Endodermal cell (in vitro differentiated cells): ENCODE data around the gene UBQLN2. TPM values are rescaled to one million over a fixed set of nuclear protein-coding genes. Genes with fewer than 3 reads are reported as not detected.

ENCODE experiments used
- DNase-seq: peaks from one replicate; pipeline ENCODE4 v3.0.0-alpha.2; 2017
- H3K27ac ChIP-seq: 2 replicates; pipeline ENCODE4 v1.5.1; 2013; ENCODE audit warnings: mild to moderate bottlenecking, low read depth, low read length, moderate library complexity
- H3K27me3 ChIP-seq: 2 replicates; pipeline ENCODE4 v1.6.1; 2013; ENCODE audit warnings: mild to moderate bottlenecking, low read length, moderate library complexity; ENCODE audit not compliant: insufficient read depth, control insufficient read depth, poor library complexity, severe bottlenecking
- H3K36me3 ChIP-seq: 2 replicates; pipeline ENCODE4 v1.7.0; 2013; ENCODE audit warnings: mild to moderate bottlenecking, low read length, moderate library complexity; ENCODE audit not compliant: control insufficient read depth, insufficient read depth
- H3K4me1 ChIP-seq: one replicate; pipeline ENCODE4 v1.7.0; 2013; ENCODE audit warnings: low read length; ENCODE audit not compliant: control insufficient read depth, insufficient read depth
- H3K4me3 ChIP-seq: 2 replicates; pipeline ENCODE4 v1.5.1; 2013; ENCODE audit warnings: mild to moderate bottlenecking, low read length, moderate library complexity
- H3K9ac ChIP-seq: 2 replicates; pipeline ENCODE4 v1.6.1; 2013; ENCODE audit warnings: mild to moderate bottlenecking, low read length, moderate library complexity; ENCODE audit not compliant: poor library complexity, severe bottlenecking; ENCODE audit errors: extremely low read depth
- H3K9me3 ChIP-seq: 2 replicates; pipeline ENCODE4 v1.6.1; 2013; ENCODE audit warnings: mild to moderate bottlenecking, low read length, moderate library complexity; ENCODE audit not compliant: control insufficient read depth
- H3K27ac Mint-ChIP-seq: 2 replicates; pipeline ENCODE4 v1.8.0; 2020; ENCODE audit warnings: mixed read lengths
- H3K27me3 Mint-ChIP-seq: 2 replicates; pipeline ENCODE4 v1.8.0; 2021; ENCODE audit warnings: mild to moderate bottlenecking, mixed read lengths; ENCODE audit not compliant: insufficient read depth
- H3K36me3 Mint-ChIP-seq: 2 replicates; pipeline ENCODE4 v1.8.0; 2020; ENCODE audit warnings: low read depth, mixed read lengths
- H3K4me1 Mint-ChIP-seq: 2 replicates; pipeline ENCODE4 v1.8.0; 2020; ENCODE audit warnings: mixed read lengths
- H3K4me3 Mint-ChIP-seq: 2 replicates; pipeline ENCODE4 v1.8.0; 2020; ENCODE audit warnings: mild to moderate bottlenecking, moderate library complexity, mixed read lengths
- H3K9me3 Mint-ChIP-seq: 2 replicates; pipeline ENCODE4 v1.8.0; 2020; ENCODE audit warnings: mild to moderate bottlenecking, mixed read lengths
- WGBS, 2 experiments: methylation state at CpG; one replicate each; pipeline versions ENCODE4 v1.1.5 to v1.1.7; 2013; ENCODE audit warnings: missing lambda C conversion rate in 2 of 2, mixed read lengths in 1 of 2; ENCODE audit not compliant: insufficient coverage in 1 of 2, insufficient read length in 1 of 2; 5-methylcytosine and 5-hydroxymethylcytosine counted together
- total RNA-seq, 2 donors: library from RNA; stranded (reverse); fragmentation: NEBNext Ultra II Directional in 1 of 2; extraction: Animal tissue kit (Norgen Biotek cat#: 25700) in 1 of 2; gene quantifications; 2 replicates in 1 of 2; 3 replicates in 1 of 2; pipeline ENCODE4 v1.2.1, GENCODE V29; 2021
- TF ChIP-seq, protein P1 (sequence below): fragments of 200-600 bp; sonication (generic); conservative IDR thresholded peaks from 2 replicates; pipeline ENCODE4 v1.5.0; 2021; ENCODE audit warnings: antibody characterized with exemption, mild to moderate bottlenecking

Gene UBQLN2
- total RNA-seq, 2 donors from 2014 or later: 28.9 to 31.3 TPM

DNA sequence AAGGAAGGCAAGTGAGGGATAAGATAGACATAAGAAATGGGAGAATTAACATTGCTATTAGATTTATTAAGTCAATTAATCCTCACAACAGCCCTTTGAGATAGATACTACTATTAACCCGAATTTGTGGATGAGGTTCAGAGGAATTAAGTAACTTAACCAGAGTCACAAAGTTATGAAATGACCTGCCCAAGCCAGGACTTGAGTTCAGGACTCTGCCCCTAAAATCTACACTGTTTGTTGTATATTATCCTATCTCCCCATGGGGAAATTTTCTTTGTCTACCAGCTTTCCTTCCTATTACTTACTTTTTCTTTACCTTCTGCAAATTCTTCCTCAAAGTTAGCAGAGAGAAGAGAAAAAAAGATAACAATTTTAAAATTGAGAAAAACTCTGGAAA, 33.4 kb upstream of the UBQLN2 start:
- Histone ChIP-seq H3K9me3 (no peaks in the 10 kb centered on the region), H3K4me1 (no peaks in the 10 kb centered on the region), H3K36me3 (no peaks in the 10 kb centered on the region), H3K27ac (no peak overlapping the region), H3K9ac (no peak overlapping the region), H3K27me3 (no peaks in the 10 kb centered on the region), H3K4me3 (no peak overlapping the region)
- no peaks in the 10 kb centered on the region for H3K36me3 Mint-ChIP-seq
- H3K27ac Mint-ChIP-seq: no peak overlapping the region
- H3K4me3 Mint-ChIP-seq: no peak overlapping the region
- WGBS, 2 experiments: 33% methylated on average over 1 of the region's 1 CpG; no CpG with 5 or more reads in 1 of the 2 experiments
- peaks cover 43% of the 10 kb centered on the region for H3K9me3 Mint-ChIP-seq
- DNase-seq: no peak
- H3K27me3 Mint-ChIP-seq: peaks cover 2% of the 10 kb centered on the region
- TF ChIP-seq, protein P1, sequence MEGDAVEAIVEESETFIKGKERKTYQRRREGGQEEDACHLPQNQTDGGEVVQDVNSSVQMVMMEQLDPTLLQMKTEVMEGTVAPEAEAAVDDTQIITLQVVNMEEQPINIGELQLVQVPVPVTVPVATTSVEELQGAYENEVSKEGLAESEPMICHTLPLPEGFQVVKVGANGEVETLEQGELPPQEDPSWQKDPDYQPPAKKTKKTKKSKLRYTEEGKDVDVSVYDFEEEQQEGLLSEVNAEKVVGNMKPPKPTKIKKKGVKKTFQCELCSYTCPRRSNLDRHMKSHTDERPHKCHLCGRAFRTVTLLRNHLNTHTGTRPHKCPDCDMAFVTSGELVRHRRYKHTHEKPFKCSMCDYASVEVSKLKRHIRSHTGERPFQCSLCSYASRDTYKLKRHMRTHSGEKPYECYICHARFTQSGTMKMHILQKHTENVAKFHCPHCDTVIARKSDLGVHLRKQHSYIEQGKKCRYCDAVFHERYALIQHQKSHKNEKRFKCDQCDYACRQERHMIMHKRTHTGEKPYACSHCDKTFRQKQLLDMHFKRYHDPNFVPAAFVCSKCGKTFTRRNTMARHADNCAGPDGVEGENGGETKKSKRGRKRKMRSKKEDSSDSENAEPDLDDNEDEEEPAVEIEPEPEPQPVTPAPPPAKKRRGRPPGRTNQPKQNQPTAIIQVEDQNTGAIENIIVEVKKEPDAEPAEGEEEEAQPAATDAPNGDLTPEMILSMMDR: no peak
- no peaks in the 10 kb centered on the region for H3K4me1 Mint-ChIP-seq

DNA sequence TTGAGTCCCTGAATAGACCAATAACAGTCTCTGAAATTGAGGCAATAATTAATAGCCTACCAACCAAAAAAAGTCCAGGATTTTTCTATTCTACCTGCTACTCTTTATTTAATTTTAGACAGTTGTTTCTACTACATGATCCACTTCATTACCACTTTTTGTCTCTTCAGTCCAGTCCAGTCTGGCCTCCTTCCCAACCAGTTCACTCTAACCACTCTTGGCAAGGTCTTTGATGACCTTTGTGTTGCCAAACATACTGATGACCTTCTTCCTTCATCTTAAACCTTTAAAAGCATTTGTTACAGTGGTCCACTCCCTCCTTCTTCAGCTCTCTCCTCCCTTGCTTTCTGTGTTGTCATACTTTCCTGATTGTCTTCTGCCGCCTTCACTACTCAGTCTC, 12.8 kb upstream of the UBQLN2 start:
- no peaks in the 10 kb centered on the region for H3K36me3 ChIP-seq
- TF ChIP-seq, protein P1: no peak
- no peak overlapping the region for H3K4me3 Mint-ChIP-seq
- H3K4me1 Mint-ChIP-seq: no peaks in the 10 kb centered on the region
- no peaks in the 10 kb centered on the region for H3K36me3 Mint-ChIP-seq
- no peaks in the 10 kb centered on the region for H3K9me3 ChIP-seq
- H3K9ac ChIP-seq: no peak overlapping the region
- no peak overlapping the region for H3K27ac Mint-ChIP-seq
- no peak for DNase-seq
- no peaks in the 10 kb centered on the region for H3K27me3 Mint-ChIP-seq
- H3K27ac ChIP-seq: no peak overlapping the region
- no peak overlapping the region for H3K4me3 ChIP-seq
- H3K27me3 ChIP-seq: no peaks in the 10 kb centered on the region
- H3K9me3 Mint-ChIP-seq: peaks cover 44% of the 10 kb centered on the region
- no peaks in the 10 kb centered on the region for H3K4me1 ChIP-seq
- 100% methylated on average over 1 of the region's 1 CpG; no CpG with 5 or more reads in 1 of the 2 experiments for WGBS, 2 experiments

DNA sequence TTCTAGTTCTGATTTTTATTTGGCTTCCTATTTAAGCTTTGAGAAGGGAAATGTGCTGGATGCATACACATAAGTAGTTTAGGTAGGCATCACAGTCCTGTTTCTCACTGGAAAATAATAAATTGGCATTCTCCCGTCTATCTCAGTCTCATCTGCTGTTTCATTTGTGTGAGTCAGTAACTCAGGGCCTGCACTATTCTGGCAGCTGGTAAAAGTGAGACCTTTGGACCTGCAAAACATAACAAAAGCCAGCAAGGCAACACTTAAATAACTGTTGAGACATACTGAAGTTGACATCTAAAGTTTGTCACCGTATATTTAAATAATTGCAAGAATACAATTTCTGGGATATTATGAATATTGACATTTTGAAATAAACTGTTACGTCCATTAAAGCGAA, 8.6 kb upstream of the UBQLN2 start:
- TF ChIP-seq, protein P1: no peak
- no peaks in the 10 kb centered on the region for H3K36me3 Mint-ChIP-seq
- Histone ChIP-seq H3K4me1 (no peaks in the 10 kb centered on the region), H3K27me3 (no peaks in the 10 kb centered on the region), H3K36me3 (no peaks in the 10 kb centered on the region), H3K27ac (no peak overlapping the region), H3K9me3 (no peaks in the 10 kb centered on the region), H3K9ac (no peak overlapping the region), H3K4me3 (no peak overlapping the region)
- peaks cover 26% of the 10 kb centered on the region for H3K9me3 Mint-ChIP-seq
- H3K4me1 Mint-ChIP-seq: no peaks in the 10 kb centered on the region
- no peaks in the 10 kb centered on the region for H3K27me3 Mint-ChIP-seq
- no peak for DNase-seq
- H3K27ac Mint-ChIP-seq: no peak overlapping the region
- H3K4me3 Mint-ChIP-seq: no peak overlapping the region
- 83 to 88% methylated on average over 1 to 2 of the region's 4 CpGs for WGBS, 2 experiments
